Measurements from ENCODE around the gene GAB3. TPM values are rescaled to one million over a fixed set of nuclear protein-coding genes. Genes with fewer than 3 reads are reported as not detected.
"Not testable (repeated sequence)": the region's sequence is repeated elsewhere in the genome, so short reads cannot be mapped to it uniquely, and the experiment has no call there.

Gene GAB3
- polyA plus RNA-seq, 2 donors: 0.56 to 0.57 TPM

DNA sequence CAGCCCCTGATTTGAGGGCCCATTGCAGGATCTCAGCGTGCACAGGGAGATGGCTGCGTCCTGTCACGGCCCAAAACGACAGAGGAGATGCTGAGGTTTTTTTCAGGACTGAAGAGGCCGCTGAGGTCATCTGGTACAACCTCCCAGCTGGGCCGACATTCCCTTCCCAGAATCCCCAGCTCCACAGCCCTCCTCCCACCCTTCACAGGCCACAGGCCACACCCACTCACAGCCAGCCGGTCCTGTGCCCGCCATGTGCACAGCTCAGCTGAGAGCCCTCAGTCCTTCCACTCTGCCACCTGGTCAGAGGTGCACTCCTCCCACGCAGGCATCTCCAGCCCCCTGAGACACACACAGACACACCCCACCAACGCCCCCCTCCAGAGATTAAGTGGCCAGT is 109.1 kb downstream of the GAB3 start:
- H3K9me3 ChIP-seq (ENCODE audit: control insufficient read depth in 2 of 2, insufficient read depth in 1 of 2, low read depth in 1 of 2, low read length in 1 of 2); H3K27me3 ChIP-seq (ENCODE audit: control insufficient read depth in 1 of 2, insufficient read depth in 2 of 2, low read length in 2 of 2); H3K4me3 ChIP-seq (ENCODE audit: low read depth in 1 of 2, low read length in 2 of 2); H3K4me1 ChIP-seq (ENCODE audit: control insufficient read depth in 2 of 2, insufficient read depth in 2 of 2, low read length in 1 of 2); H3K36me3 ChIP-seq (ENCODE audit: control insufficient read depth in 2 of 2, insufficient read depth in 2 of 2, low read length in 1 of 2); H3K27ac ChIP-seq (ENCODE audit: low read depth in 2 of 2, low read length in 1 of 2): not testable (repeated sequence)
- no CpG with 5 or more reads among the region's 10 CpGs for WGBS, 2 donors

DNA sequence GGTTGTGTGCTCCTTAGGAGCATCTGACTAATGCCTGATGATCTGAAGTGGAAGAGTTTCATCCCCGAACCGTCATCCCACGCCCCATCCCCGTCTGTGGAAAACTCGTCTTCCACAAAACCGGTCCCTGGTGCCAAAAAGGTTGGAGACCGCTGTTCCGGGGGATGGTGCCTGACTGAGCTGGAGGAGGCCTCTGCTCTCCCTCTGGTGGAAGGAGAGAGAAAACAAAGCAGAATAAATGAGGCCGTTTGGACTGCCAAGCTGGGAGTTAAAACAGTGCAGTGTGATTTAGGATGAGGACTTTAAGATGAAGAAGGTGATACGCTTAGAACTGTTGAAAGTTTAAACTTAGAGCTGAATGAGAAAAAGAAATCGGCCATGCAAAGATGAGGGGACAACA is 117.2 kb downstream of the GAB3 start:
- no CpG with 5 or more reads among the region's 11 CpGs for WGBS, 2 donors
- H3K4me1 ChIP-seq (ENCODE audit: control insufficient read depth in 2 of 2, insufficient read depth in 2 of 2, low read length in 1 of 2); H3K9me3 ChIP-seq (ENCODE audit: control insufficient read depth in 2 of 2, insufficient read depth in 1 of 2, low read depth in 1 of 2, low read length in 1 of 2); H3K27me3 ChIP-seq (ENCODE audit: control insufficient read depth in 1 of 2, insufficient read depth in 2 of 2, low read length in 2 of 2); H3K4me3 ChIP-seq (ENCODE audit: low read depth in 1 of 2, low read length in 2 of 2); H3K27ac ChIP-seq (ENCODE audit: low read depth in 2 of 2, low read length in 1 of 2); H3K36me3 ChIP-seq (ENCODE audit: control insufficient read depth in 2 of 2, insufficient read depth in 2 of 2, low read length in 1 of 2): not testable (repeated sequence)

DNA sequence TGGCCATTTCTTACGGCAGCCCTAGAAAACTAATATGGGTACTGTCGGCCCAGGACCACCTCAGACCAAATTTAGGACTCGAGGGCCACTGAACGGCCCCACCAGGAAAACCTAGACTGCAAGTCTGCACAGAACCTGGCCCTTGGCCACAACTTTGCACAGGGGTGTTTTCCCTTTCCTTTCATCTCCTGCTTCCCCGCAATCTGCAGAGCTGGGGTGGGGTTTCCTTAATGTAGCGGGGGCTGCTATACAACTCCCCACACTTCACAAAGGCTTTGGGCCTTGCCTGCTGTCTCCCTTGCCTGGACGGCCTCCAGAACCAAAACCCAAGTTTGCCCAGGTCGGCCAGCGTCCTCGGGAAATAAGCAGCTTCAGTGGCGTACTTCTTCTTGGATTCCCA is 119.9 kb downstream of the GAB3 start:
- not testable (repeated sequence) for H3K27ac ChIP-seq (ENCODE audit: low read depth in 2 of 2, low read length in 1 of 2); H3K4me3 ChIP-seq (ENCODE audit: low read depth in 1 of 2, low read length in 2 of 2); H3K27me3 ChIP-seq (ENCODE audit: control insufficient read depth in 1 of 2, insufficient read depth in 2 of 2, low read length in 2 of 2); H3K9me3 ChIP-seq (ENCODE audit: control insufficient read depth in 2 of 2, insufficient read depth in 1 of 2, low read depth in 1 of 2, low read length in 1 of 2); H3K4me1 ChIP-seq (ENCODE audit: control insufficient read depth in 2 of 2, insufficient read depth in 2 of 2, low read length in 1 of 2); H3K36me3 ChIP-seq (ENCODE audit: control insufficient read depth in 2 of 2, insufficient read depth in 2 of 2, low read length in 1 of 2)
- no CpG with 5 or more reads among the region's 11 CpGs for WGBS, 2 donors

DNA sequence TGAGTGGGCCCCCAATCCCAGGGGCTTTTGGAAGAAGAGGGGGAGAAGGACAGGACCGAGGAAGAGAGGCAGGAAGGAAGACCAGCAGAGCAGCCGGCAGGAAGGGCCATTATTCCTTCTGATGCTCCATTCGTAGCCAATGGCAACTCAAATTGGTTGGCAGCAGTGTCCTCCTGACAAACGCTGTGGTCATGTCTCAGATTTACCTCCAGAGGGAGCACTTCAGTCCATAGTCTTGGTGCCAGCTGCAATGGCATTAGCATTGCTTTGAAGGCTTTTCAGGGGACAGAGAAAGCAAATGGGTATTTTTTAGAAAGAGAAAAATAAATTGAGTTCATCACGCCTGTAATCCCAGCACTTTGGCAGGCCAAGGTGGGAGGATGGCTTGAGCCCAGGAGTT is 121.9 kb downstream of the GAB3 start:
- not testable (repeated sequence) for H3K27me3 ChIP-seq (ENCODE audit: control insufficient read depth in 1 of 2, insufficient read depth in 2 of 2, low read length in 2 of 2); H3K27ac ChIP-seq (ENCODE audit: low read depth in 2 of 2, low read length in 1 of 2); H3K4me1 ChIP-seq (ENCODE audit: control insufficient read depth in 2 of 2, insufficient read depth in 2 of 2, low read length in 1 of 2); H3K36me3 ChIP-seq (ENCODE audit: control insufficient read depth in 2 of 2, insufficient read depth in 2 of 2, low read length in 1 of 2); H3K9me3 ChIP-seq (ENCODE audit: control insufficient read depth in 2 of 2, insufficient read depth in 1 of 2, low read depth in 1 of 2, low read length in 1 of 2); H3K4me3 ChIP-seq (ENCODE audit: low read depth in 1 of 2, low read length in 2 of 2)
- WGBS, 2 donors: no CpG with 5 or more reads among the region's 5 CpGs

Other genes with a start within 250 kb of the GAB3 start
- 10 to 100 TPM; 51.6 to 54.4 TPM for gene FAM3A, start 234.8 kb downstream of the GAB3 start, polyA plus RNA-seq
- gene G6PD, start 204.2 kb downstream of the GAB3 start, polyA plus RNA-seq: 10 to 100 TPM; 42.7 to 46.9 TPM
- 10 to 100 TPM; 16.2 to 19.7 TPM for gene IKBKG, start 203.5 kb downstream of the GAB3 start, polyA plus RNA-seq
- gene CTAG1A, start 165.9 kb downstream of the GAB3 start, polyA plus RNA-seq: not detected
- gene CTAG1B, start 131.8 kb downstream of the GAB3 start, polyA plus RNA-seq: under 1 TPM in 1 of 2 donors, not detected in 1; 0.04 TPM
- 1 to 10 TPM in 1 of 2 donors, not detected in 1; 2.8 TPM for gene CTAG2, start 97.5 kb downstream of the GAB3 start, polyA plus RNA-seq
- 10 to 100 TPM; 22.3 to 43.0 TPM for gene DKC1, start 11.8 kb upstream of the GAB3 start, polyA plus RNA-seq
- 1 to 10 TPM; 4.1 to 6.4 TPM for gene MPP1, start 54.4 kb upstream of the GAB3 start, polyA plus RNA-seq
- gene SMIM9, start 83.6 kb upstream of the GAB3 start, polyA plus RNA-seq: not detected
- 10 to 100 TPM; 13.9 to 17.0 TPM for gene F8A1, start 135.3 kb upstream of the GAB3 start, polyA plus RNA-seq